GM12878 (cell line): ENCODE data around the gene KDM5C. TPM values are rescaled to one million over a fixed set of nuclear protein-coding genes. Genes with fewer than 3 reads are reported as not detected.

Experiments used
- ATAC-seq: fragments of 200-7000 bp; cut with Tn5 transposase; 3 replicates; pipeline ENCODE4 v1.9.1; 2020; ENCODE audit warnings: mild to moderate bottlenecking, moderate library complexity
- BruUV-seq: library from RNA; stranded (reverse); fragments of 400-500 nt; replicated peaks from 2 replicates; lab custom pipeline; 2021; lab: Mats Ljungman, UMichigan
- CTCF ChIA-PET: fragments of 300-600 bp; sonication (Branson Sonifier 250); formaldehyde crosslinking; extraction: SDS; loops from one replicate; lab custom pipeline; 2021; ENCODE audit warnings: inconsistent platforms; lab: Yijun Ruan, JAX
- POLR2A ChIA-PET: fragments of 350-600 bp; formaldehyde crosslinking; extraction: SDS; loops from one replicate; lab custom pipeline; 2021; ENCODE audit warnings: inconsistent platforms; lab: Charles Lee
- RAD21 ChIA-PET: fragments of 300-600 bp; sonication (Branson Sonifier 250); formaldehyde crosslinking; loops from one replicate; lab custom pipeline; 2023; ENCODE audit warnings: antibody characterized with exemption; ENCODE audit not compliant: unreplicated experiment; lab: Charles Lee
- SMC1A ChIA-PET: fragments of 300-600 bp; sonication (Branson Sonifier 250); formaldehyde crosslinking; loops from one replicate; lab custom pipeline; 2023; ENCODE audit not compliant: unreplicated experiment, uncharacterized antibody; lab: Charles Lee
- DNase-seq: peaks from one replicate; pipeline ENCODE4 v3.0.0-alpha.2; 2011; ENCODE audit warnings: low read depth, low spot score
- FAIRE-seq: peaks from 3 replicates; lab custom pipeline; 2011; peaks lifted over from hg19 to GRCh38; lab: Jason Lieb, UNC
- H2AFZ ChIP-seq: 2 replicates; pipeline ENCODE4 v1.6.0; 2011; ENCODE audit warnings: low read depth, low read length, control low read depth; ENCODE audit not compliant: control insufficient read depth
- H3K27ac ChIP-seq: 2 replicates; pipeline ENCODE4 v1.5.1; 2011; ENCODE audit warnings: control low read depth; ENCODE audit not compliant: control insufficient read depth, insufficient read depth
- H3K27me3 ChIP-seq, 2 experiments: replicated peaks in 1 of 2; 2 replicates each; pipeline versions ENCODE4 v1.6.0 to v1.6.1; 2011; ENCODE audit warnings: low read length in 1 of 2; ENCODE audit not compliant: control insufficient read depth in 2 of 2, insufficient read depth in 2 of 2
- H3K36me3 ChIP-seq, 2 experiments: 2 replicates each; pipeline ENCODE4 v1.5.1; 2011; ENCODE audit warnings: low read length in 1 of 2; ENCODE audit not compliant: control insufficient read depth in 2 of 2, insufficient read depth in 2 of 2
- H3K4me1 ChIP-seq: 2 replicates; pipeline ENCODE4 v1.6.1; 2011; ENCODE audit warnings: mild to moderate bottlenecking, low read length, moderate library complexity, mixed read lengths; ENCODE audit not compliant: control insufficient read depth, insufficient read depth
- H3K4me2 ChIP-seq: 2 replicates; pipeline ENCODE4 v1.6.0; 2011; ENCODE audit warnings: control low read depth; ENCODE audit not compliant: control insufficient read depth, insufficient read depth
- H3K4me3 ChIP-seq: fragments of 200-600 bp; sonication (generic); 2 replicates; pipeline ENCODE4 v1.5.1; 2016
- H3K79me2 ChIP-seq: 2 replicates; pipeline ENCODE4 v1.6.0; 2011; ENCODE audit warnings: low read length; ENCODE audit not compliant: control insufficient read depth, insufficient read depth
- H3K9ac ChIP-seq: 2 replicates; pipeline ENCODE4 v1.8.0; 2011; ENCODE audit warnings: low read length, control low read depth, mixed read lengths; ENCODE audit not compliant: control insufficient read depth, insufficient read depth
- H3K9me3 ChIP-seq: replicated peaks from 3 replicates; pipeline ENCODE4 v1.5.1; 2011; ENCODE audit warnings: mild to moderate bottlenecking, low read length; ENCODE audit not compliant: control insufficient read depth, insufficient read depth
- H4K20me1 ChIP-seq: 2 replicates; pipeline ENCODE4 v1.6.0; 2011; ENCODE audit not compliant: control insufficient read depth, insufficient read depth
- HDAC2 ChIP-seq: fragments of 200-600 bp; sonication (generic); IDR thresholded peaks from 2 replicates; pipeline ENCODE4 v1.6.1; 2017
- HDGF ChIP-seq: fragments of 450-650 bp; IDR thresholded peaks from 2 replicates; pipeline ENCODE4 v1.6.1; 2016; ENCODE audit warnings: antibody characterized with exemption
- MEF2B ChIP-seq: fragments of 450-650 bp; IDR thresholded peaks from 2 replicates; pipeline ENCODE4 v1.6.1; 2018; ENCODE audit warnings: mild to moderate bottlenecking, moderate library complexity; ENCODE audit not compliant: partially characterized antibody, poor library complexity, severe bottlenecking
- RELA ChIP-seq: fragments of 450-650 bp; IDR thresholded peaks from 2 replicates; pipeline ENCODE4 v1.8.0; 2014; ENCODE audit warnings: borderline replicate concordance; ENCODE audit not compliant: partially characterized antibody
- RUNX3 ChIP-seq: IDR thresholded peaks from 2 replicates; pipeline ENCODE4 v1.6.1; 2012; ENCODE audit warnings: low read length, inconsistent platforms
- SMAD5 ChIP-seq: IDR thresholded peaks from 2 replicates; pipeline ENCODE4 v1.6.1; 2016; ENCODE audit warnings: antibody characterized with exemption, low read depth
- SPI1 ChIP-seq: IDR thresholded peaks from 2 replicates; pipeline ENCODE4 v1.6.1; 2011; ENCODE audit warnings: low read depth, mild to moderate bottlenecking, low read length, moderate library complexity, borderline replicate concordance; ENCODE audit not compliant: insufficient read depth
- TCF7 ChIP-seq: IDR thresholded peaks from 2 replicates; pipeline ENCODE4 v1.6.1; 2014; ENCODE audit warnings: antibody characterized with exemption, borderline replicate concordance
- ZBTB33 ChIP-seq: fragments of 450-650 bp; IDR thresholded peaks from 2 replicates; pipeline ENCODE4 v1.6.1; 2017; ENCODE audit warnings: mild to moderate bottlenecking
- ZNF207 ChIP-seq: fragments of 450-650 bp; IDR thresholded peaks from 2 replicates; pipeline ENCODE4 v1.6.1; 2014; ENCODE audit warnings: antibody characterized with exemption, mild to moderate bottlenecking, borderline replicate concordance
- ZSCAN29 ChIP-seq: fragments of 450-650 bp; IDR thresholded peaks from 2 replicates; pipeline ENCODE4 v1.6.1; 2017; ENCODE audit warnings: mild to moderate bottlenecking, moderate library complexity
- WGBS: methylation state at CpG from one replicate; pipeline ENCODE4 v1.1.6; 2016; ENCODE audit warnings: low lambda C conversion rate; ENCODE audit not compliant: insufficient replicate concordance, insufficient coverage; ENCODE audit errors: missing lambda C conversion rate; 5-methylcytosine and 5-hydroxymethylcytosine counted together
- in situ Hi-C: fragments of 300-500 bp; cut with MboI; formaldehyde crosslinking; loops from 9 replicates; pipeline ENCODE4 v1.14.3; 2018; ENCODE audit warnings: mixed read lengths
- intact Hi-C: fragments of 100-400 bp; cut with micrococcal nuclease; formaldehyde crosslinking; loops from one replicate; pipeline ENCODE4 v1.14.2; 2022; ENCODE audit not compliant: unreplicated experiment
- polyA plus RNA-seq, 11 experiments: library from polyadenylated mRNA; depleted of rRNA in 4 of 11; unstranded in 6 of 11; stranded (reverse) in 5 of 11; fragments of >200 nt; fragmentation: Nextera tagmentation in 4 of 11; fragmentation: Illumina TruSeq in 1 of 11; extraction: Ambion mirVana in 4 of 11; extraction: Trizol in 1 of 11; gene quantifications; 1 replicate in 1 of 11; 2 replicates in 10 of 11; pipeline versions ENCODE4 v1.2.1 to v1.2.3, GENCODE V29; 2011 to 2016; ENCODE audit warnings: inconsistent platforms in 2 of 11, missing spikeins in 2 of 11, low read depth in 1 of 11
- total RNA-seq, 4 experiments: library from RNA; depleted of rRNA in 3 of 4; stranded (reverse); fragments of >200 nt in 3 of 4; fragmentation: Illumina TruSeq in 1 of 4; extraction: Trizol in 1 of 4; gene quantifications; 2 replicates each; pipeline versions ENCODE4 v1.2.1 to v1.2.3, GENCODE V29; 2013 to 2021
- TF ChIP-seq, protein P1 (sequence below): fragments of 450-650 bp; IDR thresholded peaks from 2 replicates; pipeline ENCODE4 v1.6.1; 2018; ENCODE audit warnings: mild to moderate bottlenecking, low read depth, moderate library complexity; ENCODE audit not compliant: partially characterized antibody

KDM5C gene
- total and polyA plus RNA-seq, 10 of the 15 experiments (the other 5 are each of a cell fraction or from before 2014, with no cell fraction given): 1.5 to 110 (median 53.0) TPM

DNA sequence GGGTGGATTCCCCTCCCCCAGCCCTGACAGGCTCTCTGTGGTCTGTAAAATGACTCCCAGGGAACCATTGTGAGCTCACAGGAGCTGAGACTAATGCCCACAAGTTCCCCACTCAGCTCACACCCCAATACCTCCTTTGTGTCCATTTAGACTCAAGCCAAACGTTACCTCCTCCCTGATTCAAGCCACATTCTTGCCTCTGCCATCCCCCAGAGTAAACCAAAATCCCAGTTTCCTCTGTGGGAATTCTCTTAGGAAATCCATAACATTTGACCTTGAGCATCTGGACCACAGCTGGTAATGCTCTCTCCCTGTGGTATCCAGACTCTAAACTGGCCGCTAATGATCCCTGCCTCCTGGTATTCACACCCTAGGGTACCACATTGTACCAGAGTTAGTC, 26.3 kb upstream of the KDM5C start:
- ChIA-PET SMC1A (interaction anchor here (1.0 kb wide), 1 partner anchor 12 kb away, joined by 3 read pairs; no protein-coding TSS in a partner anchor), CTCF (interaction anchor here (0.9 kb wide), 1 partner anchor 12 kb away, joined by 3 read pairs; no protein-coding TSS in a partner anchor), RAD21 (no interaction called here), POLR2A (no interaction called here)
- TF ChIP-seq RELA (no peak), SPI1 (no peak), SMAD5 (no peak), ZNF207 (no peak)
- FAIRE-seq: no peak
- 30% methylated on average over 2 of the region's 2 CpGs for WGBS
- intact Hi-C loops (no loop called here), in situ Hi-C loops (no loop called here)
- H3K27ac ChIP-seq: no peak overlapping the region
- BruUV-seq: no TSS peak
- H3K4me3 ChIP-seq: no peak overlapping the region
- no peaks in the 10 kb centered on the region for H3K4me1 ChIP-seq
- no peaks in the 10 kb centered on the region; a peak in 1 of 4 replicates for H3K27me3 ChIP-seq
- no peak overlapping the region for H3K4me2 ChIP-seq
- no peak for ATAC-seq
- DNase-seq: no peak
- H2AFZ ChIP-seq: no peak overlapping the region
- H3K79me2 ChIP-seq: no peaks in the 10 kb centered on the region
- no peaks in the 10 kb centered on the region for H4K20me1 ChIP-seq
- no peaks in the 10 kb centered on the region for H3K36me3 ChIP-seq
- H3K9me3 ChIP-seq: no peaks in the 10 kb centered on the region
- H3K9ac ChIP-seq: no peak overlapping the region

GRCh38 chrX:53250556-53250955, 25.5 kb upstream of the KDM5C start:
- POLR2A ChIA-PET: no interaction called here
- Histone ChIP-seq H3K27ac (no peak overlapping the region), H3K36me3 (no peaks in the 10 kb centered on the region), H3K79me2 (no peaks in the 10 kb centered on the region), H3K4me2 (no peak overlapping the region), H4K20me1 (no peaks in the 10 kb centered on the region), H3K9me3 (no peaks in the 10 kb centered on the region), H3K4me3 (no peak overlapping the region), H3K9ac (no peak overlapping the region), H3K27me3 (no peaks in the 10 kb centered on the region; a peak in 1 of 4 replicates), H3K4me1 (no peaks in the 10 kb centered on the region), H2AFZ (no peak overlapping the region)
- ATAC-seq: no peak
- RAD21 ChIA-PET: no interaction called here
- no TSS peak for BruUV-seq
- DNase-seq: no peak
- CTCF ChIA-PET: interaction anchor here (0.9 kb wide), 1 partner anchor 11 kb away, joined by 3 read pairs; no protein-coding TSS in a partner anchor
- intact Hi-C loops (no loop called here), in situ Hi-C loops (no loop called here)
- no peak for FAIRE-seq
- WGBS: 57% methylated on average over 15 of the region's 19 CpGs
- SMC1A ChIA-PET: no interaction called here
- TF ChIP-seq RUNX3: no peak
- TF ChIP-seq TCF7: no peak
- no peak for TF ChIP-seq HDGF
- no peak for TF ChIP-seq ZSCAN29
- TF ChIP-seq HDAC2: no peak
- no peak for TF ChIP-seq MEF2B
- TF ChIP-seq, protein P1, sequence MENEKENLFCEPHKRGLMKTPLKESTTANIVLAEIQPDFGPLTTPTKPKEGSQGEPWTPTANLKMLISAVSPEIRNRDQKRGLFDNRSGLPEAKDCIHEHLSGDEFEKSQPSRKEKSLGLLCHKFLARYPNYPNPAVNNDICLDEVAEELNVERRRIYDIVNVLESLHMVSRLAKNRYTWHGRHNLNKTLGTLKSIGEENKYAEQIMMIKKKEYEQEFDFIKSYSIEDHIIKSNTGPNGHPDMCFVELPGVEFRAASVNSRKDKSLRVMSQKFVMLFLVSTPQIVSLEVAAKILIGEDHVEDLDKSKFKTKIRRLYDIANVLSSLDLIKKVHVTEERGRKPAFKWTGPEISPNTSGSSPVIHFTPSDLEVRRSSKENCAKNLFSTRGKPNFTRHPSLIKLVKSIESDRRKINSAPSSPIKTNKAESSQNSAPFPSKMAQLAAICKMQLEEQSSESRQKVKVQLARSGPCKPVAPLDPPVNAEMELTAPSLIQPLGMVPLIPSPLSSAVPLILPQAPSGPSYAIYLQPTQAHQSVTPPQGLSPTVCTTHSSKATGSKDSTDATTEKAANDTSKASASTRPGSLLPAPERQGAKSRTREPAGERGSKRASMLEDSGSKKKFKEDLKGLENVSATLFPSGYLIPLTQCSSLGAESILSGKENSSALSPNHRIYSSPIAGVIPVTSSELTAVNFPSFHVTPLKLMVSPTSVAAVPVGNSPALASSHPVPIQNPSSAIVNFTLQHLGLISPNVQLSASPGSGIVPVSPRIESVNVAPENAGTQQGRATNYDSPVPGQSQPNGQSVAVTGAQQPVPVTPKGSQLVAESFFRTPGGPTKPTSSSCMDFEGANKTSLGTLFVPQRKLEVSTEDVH: no peak
- no peak for TF ChIP-seq ZBTB33
